C4-2B (cell line): ENCODE results near the gene NECTIN1.

ENCODE experiments used
- ZFX ChIP-seq: fragments of 450-650 bp; IDR thresholded peaks from 2 replicates; pipeline ENCODE4 v1.6.1; 2017
- TF ChIP-seq, protein P1 (sequence below): fragments of 450-650 bp; conservative IDR thresholded peaks from 2 replicates; pipeline ENCODE4 v1.5.1; 2017; ENCODE audit warnings: mild to moderate bottlenecking

DNA sequence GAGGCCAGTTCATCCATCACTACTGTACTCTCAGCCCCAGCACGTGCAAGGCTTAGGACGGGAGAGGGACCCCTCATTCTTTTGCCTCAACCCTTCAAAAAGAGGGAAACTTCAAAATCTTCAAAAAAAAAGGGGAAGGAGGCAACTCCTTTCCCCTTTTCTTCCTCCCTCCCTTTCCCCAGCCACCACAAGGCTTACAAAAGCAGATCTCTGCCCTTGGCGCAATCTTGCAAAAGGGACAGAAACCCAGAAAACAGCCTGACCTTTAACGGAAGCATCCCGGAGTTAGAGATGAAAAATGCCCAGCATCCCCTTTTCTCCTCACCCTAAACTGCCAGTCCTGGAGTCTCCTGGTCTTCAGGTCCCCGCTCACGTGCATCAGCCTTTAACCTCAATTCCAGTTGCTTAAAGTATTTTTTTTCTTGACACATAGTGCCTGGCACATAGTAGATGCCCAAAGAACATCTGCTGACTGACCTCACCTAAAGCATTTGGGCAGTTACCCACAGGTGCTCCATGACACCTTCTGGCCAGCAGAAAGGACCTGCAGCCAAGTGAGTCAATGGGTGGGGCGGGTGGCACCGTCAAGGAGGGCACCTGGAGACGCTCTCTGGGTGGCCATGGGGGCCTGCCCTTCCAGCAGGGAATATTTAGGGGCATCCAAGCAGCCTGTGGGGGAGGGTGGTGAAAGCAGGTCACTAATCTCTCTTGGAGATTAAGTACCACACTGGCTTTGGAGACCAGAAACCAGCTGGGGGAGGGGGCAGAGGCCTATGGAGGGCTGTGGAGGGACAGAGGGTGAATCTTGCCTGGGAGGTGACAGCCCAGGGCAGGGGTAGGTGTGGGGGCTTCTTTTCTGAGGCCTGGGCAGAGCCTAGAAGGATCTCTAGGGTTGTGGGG, 16.3 kb downstream of the NECTIN1 start:
- TF ChIP-seq, protein P1, sequence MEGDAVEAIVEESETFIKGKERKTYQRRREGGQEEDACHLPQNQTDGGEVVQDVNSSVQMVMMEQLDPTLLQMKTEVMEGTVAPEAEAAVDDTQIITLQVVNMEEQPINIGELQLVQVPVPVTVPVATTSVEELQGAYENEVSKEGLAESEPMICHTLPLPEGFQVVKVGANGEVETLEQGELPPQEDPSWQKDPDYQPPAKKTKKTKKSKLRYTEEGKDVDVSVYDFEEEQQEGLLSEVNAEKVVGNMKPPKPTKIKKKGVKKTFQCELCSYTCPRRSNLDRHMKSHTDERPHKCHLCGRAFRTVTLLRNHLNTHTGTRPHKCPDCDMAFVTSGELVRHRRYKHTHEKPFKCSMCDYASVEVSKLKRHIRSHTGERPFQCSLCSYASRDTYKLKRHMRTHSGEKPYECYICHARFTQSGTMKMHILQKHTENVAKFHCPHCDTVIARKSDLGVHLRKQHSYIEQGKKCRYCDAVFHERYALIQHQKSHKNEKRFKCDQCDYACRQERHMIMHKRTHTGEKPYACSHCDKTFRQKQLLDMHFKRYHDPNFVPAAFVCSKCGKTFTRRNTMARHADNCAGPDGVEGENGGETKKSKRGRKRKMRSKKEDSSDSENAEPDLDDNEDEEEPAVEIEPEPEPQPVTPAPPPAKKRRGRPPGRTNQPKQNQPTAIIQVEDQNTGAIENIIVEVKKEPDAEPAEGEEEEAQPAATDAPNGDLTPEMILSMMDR: no peak
- no peak for TF ChIP-seq ZFX
